Activated B cell treated with CpG ODN at 0.5 μM for 24 hours (primary cell): ENCODE measurements around the gene ADH7. TPM values are rescaled to one million over a fixed set of nuclear protein-coding genes. Genes with fewer than 3 reads are reported as not detected.
"Not testable (repeated sequence)": the region's sequence is repeated elsewhere in the genome, so short reads cannot be mapped to it uniquely, and the experiment has no call there.

Experiments
- ATAC-seq: fragments of 200-7000 bp; cut with Tn5 transposase; one replicate; pipeline ENCODE4 v1.10.0; 2021; ENCODE audit warnings: low read depth, mild to moderate bottlenecking, moderate library complexity
- CTCF ChIA-PET: fragments of 350-600 bp; sonication (Branson Sonifier 250); formaldehyde crosslinking; loops from one replicate; lab custom pipeline; 2021; ENCODE audit warnings: antibody characterized with exemption; lab: Charles Lee
- POLR2A ChIA-PET: fragments of 350-600 bp; sonication (Branson Sonifier 250); formaldehyde crosslinking; loops from one replicate; lab custom pipeline; 2021; ENCODE audit warnings: antibody characterized with exemption; lab: Charles Lee
- DNase-seq: peaks from one replicate; pipeline ENCODE4 v3.0.0; 2022
- H3K27ac Mint-ChIP-seq: one replicate; pipeline ENCODE4 v1.8.0; 2020; ENCODE audit warnings: mixed read lengths
- H3K27me3 Mint-ChIP-seq: one replicate; pipeline ENCODE4 v1.8.0; 2021; ENCODE audit warnings: mixed read lengths
- H3K36me3 Mint-ChIP-seq: one replicate; pipeline ENCODE4 v1.8.0; 2021; ENCODE audit warnings: low read depth, mixed read lengths
- H3K4me1 Mint-ChIP-seq: one replicate; pipeline ENCODE4 v1.8.0; 2021; ENCODE audit warnings: mixed read lengths
- H3K4me3 Mint-ChIP-seq: one replicate; pipeline ENCODE4 v1.8.0; 2020; ENCODE audit warnings: mild to moderate bottlenecking, mixed read lengths
- H3K9me3 Mint-ChIP-seq: one replicate; pipeline ENCODE4 v1.8.0; 2020; ENCODE audit warnings: mixed read lengths
- intact Hi-C: fragments of 100-400 bp; cut with micrococcal nuclease; formaldehyde crosslinking; loops from one replicate; pipeline ENCODE4 v1.15.1; 2024
- total RNA-seq: library from RNA; stranded (reverse); gene quantifications from 2 replicates; pipeline ENCODE4 v1.2.3, GENCODE V29; 2022
- TF ChIP-seq, protein P1 (sequence below): fragments of 200-600 bp; IDR thresholded peaks from one replicate; pipeline ENCODE4 v1.8.0; 2022; ENCODE audit warnings: antibody characterized with exemption, mild to moderate bottlenecking

ADH7 gene
- total RNA-seq, 1 donor from 2014 or later = not detected

- no peak overlapping the region for H3K4me3 Mint-ChIP-seq
- no peaks in the 10 kb centered on the region for H3K36me3 Mint-ChIP-seq
- intact Hi-C loops = no loop called here
- no peak overlapping the region for H3K27ac Mint-ChIP-seq
- no peaks in the 10 kb centered on the region for H3K9me3 Mint-ChIP-seq
- peaks cover 4% of the 10 kb centered on the region for H3K27me3 Mint-ChIP-seq
- TF ChIP-seq, protein P1, sequence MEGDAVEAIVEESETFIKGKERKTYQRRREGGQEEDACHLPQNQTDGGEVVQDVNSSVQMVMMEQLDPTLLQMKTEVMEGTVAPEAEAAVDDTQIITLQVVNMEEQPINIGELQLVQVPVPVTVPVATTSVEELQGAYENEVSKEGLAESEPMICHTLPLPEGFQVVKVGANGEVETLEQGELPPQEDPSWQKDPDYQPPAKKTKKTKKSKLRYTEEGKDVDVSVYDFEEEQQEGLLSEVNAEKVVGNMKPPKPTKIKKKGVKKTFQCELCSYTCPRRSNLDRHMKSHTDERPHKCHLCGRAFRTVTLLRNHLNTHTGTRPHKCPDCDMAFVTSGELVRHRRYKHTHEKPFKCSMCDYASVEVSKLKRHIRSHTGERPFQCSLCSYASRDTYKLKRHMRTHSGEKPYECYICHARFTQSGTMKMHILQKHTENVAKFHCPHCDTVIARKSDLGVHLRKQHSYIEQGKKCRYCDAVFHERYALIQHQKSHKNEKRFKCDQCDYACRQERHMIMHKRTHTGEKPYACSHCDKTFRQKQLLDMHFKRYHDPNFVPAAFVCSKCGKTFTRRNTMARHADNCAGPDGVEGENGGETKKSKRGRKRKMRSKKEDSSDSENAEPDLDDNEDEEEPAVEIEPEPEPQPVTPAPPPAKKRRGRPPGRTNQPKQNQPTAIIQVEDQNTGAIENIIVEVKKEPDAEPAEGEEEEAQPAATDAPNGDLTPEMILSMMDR = no peak
- H3K4me1 Mint-ChIP-seq = no peaks in the 10 kb centered on the region
- no peak for DNase-seq
- CTCF ChIA-PET = no interaction called here
- no peak for ATAC-seq
- POLR2A ChIA-PET = no interaction called here
These were observed 5.0 kb downstream of the ADH7 start for GRCh38 chr4:99430106-99430505.

GRCh38 chr4:99417125-99417524 is 18.0 kb downstream of the ADH7 start:
- Mint-ChIP-seq H3K36me3 (no peaks in the 10 kb centered on the region), H3K4me3 (no peak overlapping the region), H3K27ac (no peak overlapping the region), H3K4me1 (no peaks in the 10 kb centered on the region), H3K27me3 (peaks cover 2% of the 10 kb centered on the region), H3K9me3 (peaks cover 5% of the 10 kb centered on the region)
- ChIA-PET POLR2A (no interaction called here), CTCF (no interaction called here)
- ATAC-seq (no peak), DNase-seq (no peak)
- intact Hi-C loops = no loop called here
- TF ChIP-seq, protein P1 = no peak

- POLR2A ChIA-PET, DNase-seq, H3K36me3 Mint-ChIP-seq, H3K4me3 Mint-ChIP-seq, ATAC-seq, intact Hi-C loops, H3K27ac Mint-ChIP-seq, H3K27me3 Mint-ChIP-seq, H3K4me1 Mint-ChIP-seq, H3K9me3 Mint-ChIP-seq, CTCF ChIA-PET: not testable (repeated sequence)
These were observed 19.4 kb downstream of the ADH7 start for GRCh38 chr4:99415762-99416161.

DNA sequence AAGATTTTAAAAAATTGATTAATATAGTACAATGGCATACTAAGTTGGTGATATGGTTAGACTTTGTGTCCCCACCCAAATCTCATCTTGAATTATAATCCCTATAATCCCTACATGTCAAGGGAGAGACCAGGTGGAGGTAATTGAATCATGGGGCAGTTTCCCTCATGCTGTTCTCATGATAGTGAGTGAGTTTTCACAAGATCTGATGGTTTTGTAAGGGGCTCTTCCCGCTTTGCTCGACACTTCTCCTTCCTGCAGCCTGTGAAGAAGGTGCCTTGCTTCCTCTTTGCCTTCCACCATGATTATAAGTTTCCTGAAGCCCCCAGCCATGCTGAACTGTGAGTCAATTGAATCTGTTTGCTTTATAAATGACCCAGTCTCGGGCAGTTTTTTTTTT is 20.2 kb downstream of the ADH7 start:
- ATAC-seq, POLR2A ChIA-PET, H3K4me3 Mint-ChIP-seq, intact Hi-C loops, CTCF ChIA-PET, H3K27ac Mint-ChIP-seq, DNase-seq, H3K27me3 Mint-ChIP-seq, H3K9me3 Mint-ChIP-seq, H3K36me3 Mint-ChIP-seq, H3K4me1 Mint-ChIP-seq: not testable (repeated sequence)

GRCh38 chr4:99414401-99414800 is 20.7 kb downstream of the ADH7 start:
- CTCF ChIA-PET = no interaction called here
- POLR2A ChIA-PET = no interaction called here
- no peaks in the 10 kb centered on the region for H3K36me3 Mint-ChIP-seq
- H3K27ac Mint-ChIP-seq = no peak overlapping the region
- no peak overlapping the region for H3K4me3 Mint-ChIP-seq
- H3K27me3 Mint-ChIP-seq = peaks cover 4% of the 10 kb centered on the region
- no peaks in the 10 kb centered on the region for H3K9me3 Mint-ChIP-seq
- DNase-seq (no peak), ATAC-seq (no peak)
- intact Hi-C loops = no loop called here
- no peaks in the 10 kb centered on the region for H3K4me1 Mint-ChIP-seq
- TF ChIP-seq, protein P1 = no peak

DNA sequence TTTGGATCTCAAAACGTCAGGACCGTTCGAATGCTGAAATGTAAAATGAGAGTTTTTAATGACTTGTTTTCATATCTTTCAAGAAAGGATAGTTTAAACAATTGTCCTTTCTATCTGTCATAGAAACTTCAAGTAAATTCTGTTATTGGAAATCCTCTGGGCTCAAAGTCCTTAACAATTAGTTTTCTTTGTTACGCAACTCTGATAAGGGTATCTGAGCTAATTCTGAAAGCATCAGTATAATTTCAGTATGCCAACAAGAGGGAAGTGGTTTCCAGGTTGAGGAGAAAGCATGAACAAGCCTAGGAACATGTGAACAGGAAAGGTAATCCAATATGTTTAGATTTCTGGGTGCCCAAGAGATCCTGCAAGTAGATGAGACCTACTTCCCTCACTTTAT is 22.0 kb downstream of the ADH7 start:
- TF ChIP-seq, protein P1 = no peak
- ATAC-seq (no peak), DNase-seq (no peak)
- Mint-ChIP-seq H3K27ac (no peak overlapping the region), H3K9me3 (no peaks in the 10 kb centered on the region), H3K4me1 (no peaks in the 10 kb centered on the region), H3K36me3 (no peaks in the 10 kb centered on the region), H3K4me3 (no peak overlapping the region), H3K27me3 (peaks cover 2% of the 10 kb centered on the region)
- intact Hi-C loops = no loop called here
- CTCF ChIA-PET = no interaction called here
- POLR2A ChIA-PET = no interaction called here
